Fibroblast of the aortic adventitia (primary cell): ENCODE measurements around the gene LAMA2. TPM values are rescaled to one million over a fixed set of nuclear protein-coding genes. Genes with fewer than 3 reads are reported as not detected.

Experiments
- DNase-seq: peaks from one replicate; pipeline ENCODE4 v3.0.0-alpha.2; 2010; ENCODE audit warnings: low read depth
- H3K4me3 ChIP-seq: 2 replicates; pipeline ENCODE4 v1.5.1; 2011; ENCODE audit warnings: low read depth, mild to moderate bottlenecking, control low read depth, low read length, moderate library complexity
- CTCF ChIP-seq: IDR thresholded peaks from 2 replicates; pipeline ENCODE4 v1.5.1; 2011; ENCODE audit warnings: mild to moderate bottlenecking, low read length, control low read depth, inconsistent platforms; ENCODE audit not compliant: insufficient read depth
- total RNA-seq: library from RNA; depleted of rRNA; stranded (reverse); fragments of >200 nt; gene quantifications from 2 replicates; pipeline ENCODE4 v1.2.3, GENCODE V29; 2012; ENCODE audit warnings: low replicate concordance

Gene LAMA2
- total RNA-seq, 1 donor: 99.1 TPM

GRCh38 chr6:129321303-129321702 is 438.4 kb downstream of the LAMA2 start:
- H3K4me3 ChIP-seq: no peak overlapping the region
- DNase-seq: no peak
- TF ChIP-seq CTCF: no peak

GRCh38 chr6:129324345-129324744 is 441.4 kb downstream of the LAMA2 start:
- TF ChIP-seq CTCF: no peak
- no peak for DNase-seq
- no peak overlapping the region for H3K4me3 ChIP-seq

GRCh38 chr6:129329678-129330077 is 446.7 kb downstream of the LAMA2 start:
- no peak for DNase-seq
- no peak overlapping the region for H3K4me3 ChIP-seq
- TF ChIP-seq CTCF: no peak

GRCh38 chr6:129331450-129332138 is 448.7 kb downstream of the LAMA2 start:
- TF ChIP-seq CTCF: no peak
- no peak overlapping the region for H3K4me3 ChIP-seq
- DNase-seq: peak; percentile 58

GRCh38 chr6:129335792-129336191 is 452.9 kb downstream of the LAMA2 start:
- DNase-seq: no peak
- no peak overlapping the region for H3K4me3 ChIP-seq
- no peak for TF ChIP-seq CTCF

- TF ChIP-seq CTCF: no peak
- no peak for DNase-seq
- no peak overlapping the region for H3K4me3 ChIP-seq
Observed at GRCh38 chr6:129338683-129339082, 455.7 kb downstream of the LAMA2 start.

- DNase-seq: peak; percentile 97
- no peak overlapping the region for H3K4me3 ChIP-seq
Observed at GRCh38 chr6:129340983-129341382, 458.0 kb downstream of the LAMA2 start.

More at GRCh38 chr6:129340983-129341382, 458.0 kb downstream of the LAMA2 start:
- no peak for TF ChIP-seq CTCF
